ENCODE results near the gene KIR2DL4.
"Not testable (repeated sequence)": the region's sequence is repeated elsewhere in the genome, so short reads cannot be mapped to it uniquely, and the experiment has no call there.

The KIR2DL4 gene

DNA sequence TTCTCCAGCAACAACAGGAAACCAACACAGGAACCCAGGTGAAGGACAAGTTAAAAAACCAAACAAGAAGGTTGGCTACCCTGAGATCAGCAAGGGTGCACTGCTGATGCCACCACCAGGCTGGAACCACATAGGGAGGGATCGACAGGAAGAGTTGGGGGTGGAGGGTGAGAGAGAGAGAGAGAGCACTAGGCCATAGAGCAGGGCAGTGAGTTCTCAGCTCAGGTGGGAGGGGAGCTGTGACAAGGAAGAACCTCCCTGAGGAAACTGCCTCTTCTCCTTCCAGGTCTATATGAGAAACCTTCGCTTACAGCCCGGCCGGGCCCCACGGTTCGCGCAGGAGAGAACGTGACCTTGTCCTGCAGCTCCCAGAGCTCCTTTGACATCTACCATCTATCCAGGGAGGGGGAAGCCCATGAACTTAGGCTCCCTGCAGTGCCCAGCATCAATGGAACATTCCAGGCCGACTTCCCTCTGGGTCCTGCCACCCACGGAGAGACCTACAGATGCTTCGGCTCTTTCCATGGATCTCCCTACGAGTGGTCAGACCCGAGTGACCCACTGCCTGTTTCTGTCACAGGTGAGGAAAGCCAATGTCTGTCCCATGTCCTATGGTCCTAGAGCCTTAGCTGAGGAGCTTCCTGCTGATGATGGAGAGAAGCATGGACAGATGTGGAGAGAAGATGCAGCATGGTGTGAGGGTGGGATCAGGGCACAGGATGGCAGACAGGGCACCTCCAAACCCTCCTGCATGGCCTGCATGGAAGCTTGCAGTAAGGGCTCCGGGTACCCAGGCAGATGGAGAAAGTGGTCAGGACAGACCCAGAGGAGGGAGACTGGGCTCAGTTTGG lies 2.5 kb downstream of the KIR2DL4 start:
- DNase-seq, result no peak

GRCh38 chr19:54806516-54806838 lies 3.1 kb downstream of the KIR2DL4 start:
- no peak for DNase-seq

- not testable (repeated sequence) for DNase-seq
Measured at GRCh38 chr19:54814571-54814970, 11.2 kb downstream of the KIR2DL4 start.

DNA sequence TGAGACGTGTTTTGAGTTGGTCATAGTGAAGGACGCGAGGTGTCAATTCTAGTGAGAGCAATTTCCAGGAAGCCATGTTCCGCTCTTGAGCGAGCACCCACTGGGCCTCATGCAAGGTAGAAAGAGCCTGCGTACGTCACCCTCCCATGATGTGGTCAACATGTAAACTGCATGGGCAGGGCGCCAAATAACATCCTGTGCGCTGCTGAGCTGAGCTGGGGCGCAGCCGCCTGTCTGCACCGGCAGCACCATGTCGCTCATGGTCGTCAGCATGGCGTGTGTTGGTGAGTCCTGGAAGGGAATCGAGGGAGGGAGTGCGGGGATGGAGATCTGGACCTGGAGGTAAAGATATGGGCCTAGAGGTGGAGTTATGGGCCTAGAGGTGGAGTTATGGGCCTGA lies 12.8 kb downstream of the KIR2DL4 start, which contains the start of gene KIR3DL1:
KIR3DL1 (plus strand) TSS at position 218 of the 400 bp plus-strand sequence.
- not testable (repeated sequence) for DNase-seq

- no peak for DNase-seq
Measured at GRCh38 chr19:54817670-54818536, 14.5 kb downstream of the KIR2DL4 start.

- DNase-seq, result not testable (repeated sequence)
Measured at GRCh38 chr19:54824416-54824815, 21.0 kb downstream of the KIR2DL4 start.

- DNase-seq, result not testable (repeated sequence)
Measured at GRCh38 chr19:54825326-54825725, 21.9 kb downstream of the KIR2DL4 start.

- DNase-seq, result not testable (repeated sequence)
Measured at GRCh38 chr19:54828064-54828463, 24.7 kb downstream of the KIR2DL4 start.

GRCh38 chr19:54832496-54832895 lies 29.1 kb downstream of the KIR2DL4 start, which contains the start of gene KIR2DS4:
KIR2DS4 (plus strand) TSS chr19:54832676.
- not testable (repeated sequence) for DNase-seq

- DNase-seq, result not testable (repeated sequence)
Measured at GRCh38 chr19:54835126-54835525, 31.7 kb downstream of the KIR2DL4 start.

- DNase-seq, result not testable (repeated sequence)
Measured at GRCh38 chr19:54837522-54837921, 34.1 kb downstream of the KIR2DL4 start.

- DNase-seq, result not testable (repeated sequence)
Measured at GRCh38 chr19:54843171-54843570, 39.8 kb downstream of the KIR2DL4 start.

GRCh38 chr19:54850061-54850640 lies 46.7 kb downstream of the KIR2DL4 start, which contains the start of gene KIR3DL2:
KIR3DL2 (plus strand) TSS chr19:54850443; CDS start chr19:54850476, 33 bp downstream.
- DNase-seq, result not testable (repeated sequence)

- DNase-seq, result no peak
Measured at GRCh38 chr19:54850930-54851329, 47.5 kb downstream of the KIR2DL4 start.

DNA sequence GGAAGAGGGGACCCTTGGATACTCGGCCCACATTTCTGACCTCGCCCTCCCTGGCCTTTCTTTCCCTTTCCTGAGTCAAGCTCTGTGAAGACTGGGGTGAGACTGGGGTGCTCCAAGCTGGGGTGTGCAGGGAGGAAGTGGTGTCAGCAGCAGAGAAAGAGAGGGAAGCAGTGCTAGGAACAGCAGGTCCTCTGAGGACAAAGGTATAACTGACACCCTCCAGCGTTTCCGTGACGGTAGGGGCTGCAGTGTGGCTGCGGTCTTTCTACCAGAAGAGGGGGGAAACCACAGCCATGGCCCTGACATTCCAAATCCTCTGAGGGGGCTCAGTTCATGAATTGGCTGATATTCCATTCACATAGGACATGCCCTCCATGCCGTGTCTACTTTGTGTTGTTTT lies 47.9 kb downstream of the KIR2DL4 start:
- DNase-seq, result no peak

- DNase-seq, result not testable (repeated sequence)
Measured at GRCh38 chr19:54855241-54855640, 51.8 kb downstream of the KIR2DL4 start.

DNA sequence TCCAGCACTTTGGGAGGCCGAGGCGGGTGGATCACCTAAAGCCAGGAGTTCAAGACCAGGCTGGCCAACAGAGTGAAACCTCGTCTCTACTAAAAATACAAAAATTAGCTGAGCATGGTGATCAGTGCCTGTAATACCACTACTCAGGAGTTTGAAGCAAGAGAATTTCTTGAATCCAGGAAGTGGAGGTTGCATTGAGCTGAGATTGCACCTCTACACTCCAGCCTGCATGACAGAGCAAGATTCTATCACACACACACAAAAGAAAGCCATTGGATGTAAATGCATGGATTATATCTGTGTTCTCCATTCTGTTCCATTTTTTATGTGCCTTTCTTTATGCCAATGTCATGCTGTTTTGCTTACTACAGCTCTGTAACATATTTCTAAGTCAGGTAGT lies 55.1 kb downstream of the KIR2DL4 start:
- not testable (repeated sequence) for DNase-seq

DNA sequence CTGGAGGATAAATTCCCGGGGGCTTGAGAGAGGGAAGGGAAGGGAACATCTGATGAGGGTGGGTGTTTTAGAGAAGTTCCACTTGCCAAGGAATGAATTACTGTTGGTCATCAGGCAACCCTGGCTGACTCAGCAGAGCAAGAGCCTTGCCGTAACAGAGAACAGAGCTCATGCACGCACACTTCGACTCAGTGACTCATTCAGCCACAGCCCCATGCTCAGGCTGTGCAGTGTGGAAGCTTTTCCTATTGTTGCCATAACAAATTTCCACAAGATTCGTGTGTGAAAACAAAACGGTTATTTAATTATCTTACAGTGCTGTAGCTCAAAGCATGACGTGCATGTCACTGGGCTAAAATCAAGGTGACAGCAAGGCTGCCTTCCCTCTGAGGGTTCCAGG lies 56.0 kb downstream of the KIR2DL4 start:
- not testable (repeated sequence) for DNase-seq

DNA sequence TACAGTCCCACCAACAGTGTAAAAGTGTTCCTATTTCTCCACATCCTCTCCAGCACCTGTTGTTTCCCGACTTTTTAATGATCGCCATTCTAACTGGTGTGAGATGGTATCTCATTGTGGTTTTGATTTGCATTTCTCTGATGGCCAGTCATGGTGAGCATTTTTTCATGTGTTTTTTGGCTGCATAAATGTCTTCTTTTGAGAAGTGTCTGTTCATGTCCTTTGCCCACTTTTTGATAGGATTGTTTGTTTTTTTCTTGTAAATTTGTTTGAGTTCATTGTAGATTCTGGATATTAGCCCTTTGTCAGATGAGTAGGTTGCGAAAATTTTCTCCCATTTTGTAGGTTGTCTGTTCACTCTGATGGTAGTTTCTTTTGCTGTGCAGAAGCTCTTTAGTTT lies 60.0 kb downstream of the KIR2DL4 start:
- DNase-seq, result not testable (repeated sequence)

Data from NCI-H345 (cell line).